ENCODE results near the gene PMM1.

GRCh38 chr22:41612603-41613306 lies 23.1 kb upstream of the PMM1 start:
- TF ChIP-seq POLR2A (IDR thresholded peaks at IDR 0.05) (no peak), CTCF (IDR thresholded peaks at IDR 0.05) (no peak)
